GM12864 (cell line): ENCODE results near the gene DDX10.
"Not testable (repeated sequence)": the region's sequence is repeated elsewhere in the genome, so short reads cannot be mapped to it uniquely, and the experiment has no call there.

ENCODE experiments used
- DNase-seq: peaks from one replicate; pipeline ENCODE4 v3.0.0-alpha.2; 2011; ENCODE audit warnings: low read depth
- H3K4me3 ChIP-seq: 2 replicates; pipeline ENCODE4 v1.5.1; 2011; ENCODE audit warnings: mild to moderate bottlenecking, low read depth, low read length, control low read depth
- TF ChIP-seq, protein P1 (sequence below): IDR thresholded peaks from 2 replicates; pipeline ENCODE4 v1.5.1; 2011; ENCODE audit warnings: low read depth, mild to moderate bottlenecking, moderate library complexity, low read length, control low read depth, inconsistent platforms; ENCODE audit errors: missing control alignments

Gene DDX10

DNA sequence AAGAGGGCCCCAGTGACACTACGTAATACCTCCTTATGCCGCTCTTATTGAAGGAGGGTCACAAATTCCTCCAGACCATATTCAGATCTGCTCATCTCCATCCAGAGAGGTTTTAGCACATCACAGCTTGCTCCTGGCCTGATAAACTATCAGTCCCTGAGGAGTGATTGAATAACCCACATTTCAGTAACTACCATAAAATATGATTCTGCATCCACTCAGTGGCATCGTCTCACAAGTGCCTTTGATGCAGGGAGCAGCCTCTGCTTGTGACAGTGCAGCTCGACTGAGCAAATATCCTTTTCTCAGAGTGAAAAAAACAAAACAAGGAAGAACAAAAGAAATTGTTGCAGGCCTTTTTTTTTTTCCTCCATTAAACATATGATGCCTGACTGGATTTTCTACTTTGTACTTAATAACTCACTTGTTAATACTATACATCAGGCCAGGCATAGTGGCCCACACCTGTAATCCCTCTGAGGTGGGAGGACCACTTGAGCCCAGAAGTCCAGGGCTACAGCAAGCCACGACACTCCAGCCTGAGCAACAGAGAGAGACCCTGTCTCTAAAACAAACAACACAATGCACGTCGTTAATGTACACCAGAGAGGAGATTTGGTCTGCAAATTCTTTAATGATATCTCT, 64.5 kb downstream of the DDX10 start:
- TF ChIP-seq, protein P1, sequence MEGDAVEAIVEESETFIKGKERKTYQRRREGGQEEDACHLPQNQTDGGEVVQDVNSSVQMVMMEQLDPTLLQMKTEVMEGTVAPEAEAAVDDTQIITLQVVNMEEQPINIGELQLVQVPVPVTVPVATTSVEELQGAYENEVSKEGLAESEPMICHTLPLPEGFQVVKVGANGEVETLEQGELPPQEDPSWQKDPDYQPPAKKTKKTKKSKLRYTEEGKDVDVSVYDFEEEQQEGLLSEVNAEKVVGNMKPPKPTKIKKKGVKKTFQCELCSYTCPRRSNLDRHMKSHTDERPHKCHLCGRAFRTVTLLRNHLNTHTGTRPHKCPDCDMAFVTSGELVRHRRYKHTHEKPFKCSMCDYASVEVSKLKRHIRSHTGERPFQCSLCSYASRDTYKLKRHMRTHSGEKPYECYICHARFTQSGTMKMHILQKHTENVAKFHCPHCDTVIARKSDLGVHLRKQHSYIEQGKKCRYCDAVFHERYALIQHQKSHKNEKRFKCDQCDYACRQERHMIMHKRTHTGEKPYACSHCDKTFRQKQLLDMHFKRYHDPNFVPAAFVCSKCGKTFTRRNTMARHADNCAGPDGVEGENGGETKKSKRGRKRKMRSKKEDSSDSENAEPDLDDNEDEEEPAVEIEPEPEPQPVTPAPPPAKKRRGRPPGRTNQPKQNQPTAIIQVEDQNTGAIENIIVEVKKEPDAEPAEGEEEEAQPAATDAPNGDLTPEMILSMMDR, result no peak
- no peak overlapping the region for H3K4me3 ChIP-seq
- no peak for DNase-seq

DNA sequence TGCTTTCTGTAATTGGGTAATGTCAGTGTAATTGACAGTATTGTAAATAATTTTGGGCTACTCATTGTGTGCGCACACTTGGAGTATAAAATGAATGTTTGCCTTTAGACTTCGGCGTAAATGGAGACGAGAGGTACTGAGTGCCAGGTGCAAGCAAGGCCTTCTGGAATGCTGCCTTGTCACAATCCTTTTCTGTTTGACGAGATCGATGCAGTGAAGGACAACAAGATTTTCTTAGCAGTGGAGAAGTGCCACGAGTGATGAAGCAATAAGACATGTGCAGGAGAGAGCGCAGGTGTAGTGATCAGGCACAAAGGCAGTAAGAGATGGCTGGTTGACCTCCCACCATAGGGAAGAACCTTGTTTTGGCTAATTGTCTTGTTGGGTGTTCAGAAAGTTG, 67.5 kb downstream of the DDX10 start:
- H3K4me3 ChIP-seq, result no peak overlapping the region
- DNase-seq, result no peak
- TF ChIP-seq, protein P1, result no peak

DNA sequence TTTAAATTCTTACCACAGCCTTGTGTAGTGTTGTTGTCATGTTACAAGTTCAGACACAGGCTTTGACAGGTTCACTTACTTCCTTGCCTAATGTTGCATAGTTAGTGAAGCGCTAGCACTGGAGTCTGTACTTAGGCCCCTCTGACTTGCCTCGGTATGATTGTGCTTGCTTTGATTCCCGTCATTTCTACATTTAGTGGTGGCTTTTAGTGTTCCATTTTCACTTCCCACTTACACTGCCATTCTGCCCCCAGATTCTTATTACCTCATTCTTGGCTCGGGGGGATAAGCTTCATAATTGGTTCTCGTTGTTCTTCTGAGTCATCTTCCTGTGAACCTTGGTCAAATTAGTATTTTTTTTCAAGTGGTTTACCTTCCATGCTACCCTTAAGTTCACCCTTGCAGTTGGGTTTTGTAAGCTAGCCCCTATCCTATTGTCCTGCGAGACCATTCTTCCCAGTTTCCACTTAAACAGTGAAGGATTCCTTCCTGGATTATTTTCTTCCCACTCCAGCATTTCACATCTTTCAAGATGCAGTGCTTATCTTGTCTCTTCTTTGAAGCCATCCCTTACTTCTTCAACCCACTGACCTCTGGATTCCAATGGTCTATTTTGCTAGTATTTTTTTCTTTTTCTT, 68.7 kb downstream of the DDX10 start:
- H3K4me3 ChIP-seq, result no peak overlapping the region; the same call in 1 of the 2 replicates
- TF ChIP-seq, protein P1, result no peak
- DNase-seq, result peak; percentile 78

GRCh38 chr11:108734283-108734682, 69.4 kb downstream of the DDX10 start:
- no peak overlapping the region for H3K4me3 ChIP-seq
- TF ChIP-seq, protein P1, result no peak
- no peak for DNase-seq

DNA sequence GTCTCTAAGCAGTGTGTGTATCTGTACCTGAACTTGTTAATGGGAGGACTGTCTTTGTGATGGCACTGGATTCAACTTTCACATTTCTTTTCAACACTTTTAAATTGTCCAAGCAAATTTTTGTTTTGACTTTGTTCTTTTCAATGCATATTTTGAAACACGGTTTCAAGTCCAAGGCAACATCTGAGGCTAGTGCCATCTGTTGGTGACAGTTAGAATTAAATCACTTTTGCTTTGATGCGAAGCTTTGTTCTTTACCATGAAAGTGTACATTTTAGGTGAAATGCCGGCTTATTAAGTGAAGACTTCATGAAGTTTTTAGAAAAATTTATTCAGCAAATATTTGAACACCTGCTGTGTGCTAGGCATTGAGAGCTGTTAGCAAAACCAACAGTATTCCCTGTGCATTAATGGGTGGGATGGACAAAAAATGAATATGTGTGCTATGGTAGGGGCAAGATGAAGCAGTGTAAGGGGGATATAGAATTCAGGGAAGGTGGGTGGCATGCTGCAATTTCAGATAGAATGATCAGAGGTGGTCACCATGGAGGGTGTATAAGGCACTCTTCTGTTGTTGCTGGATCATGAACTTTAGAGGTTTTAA, 70.2 kb downstream of the DDX10 start:
- H3K4me3 ChIP-seq, result no peak overlapping the region
- TF ChIP-seq, protein P1, result peak; percentile 46
- DNase-seq, result no peak

GRCh38 chr11:108740132-108740531, 75.3 kb downstream of the DDX10 start:
- not testable (repeated sequence) for DNase-seq, H3K4me3 ChIP-seq

DNA sequence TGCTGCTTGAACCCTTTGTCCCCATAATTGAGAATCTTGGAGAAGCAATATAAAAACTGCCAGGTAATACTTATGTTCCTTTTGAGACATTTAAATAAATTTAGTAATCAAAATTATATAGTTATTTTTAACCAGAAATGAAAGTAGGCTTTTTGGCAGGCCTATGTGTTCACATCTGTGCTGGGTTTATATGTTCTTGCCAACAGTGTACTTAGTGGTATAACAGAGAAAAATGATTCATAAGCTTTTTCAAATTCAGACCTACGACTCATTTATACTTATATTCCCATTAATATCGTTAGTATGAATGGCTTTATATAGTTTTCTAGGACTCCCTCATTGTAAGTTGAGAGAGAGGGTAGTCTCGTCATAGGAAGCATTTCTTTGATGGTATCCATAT, 79.0 kb downstream of the DDX10 start:
- H3K4me3 ChIP-seq, result no peak overlapping the region
- DNase-seq, result no peak
- TF ChIP-seq, protein P1, result no peak
